ENCODE results near the gene KDM4F. TPM values are rescaled to one million over a fixed set of nuclear protein-coding genes. Genes with fewer than 3 reads are reported as not detected.

The KDM4F gene
- total RNA-seq, 1 donor from 2014 or later, result not detected

- TF ChIP-seq CTCF (IDR thresholded peaks at IDR 0.05; ENCODE audit: borderline replicate concordance), result no peak
- no peaks in the 10 kb centered on the region for H3K36me3 ChIP-seq
- intact Hi-C loops (cut with micrococcal nuclease), result no loop called here
- DNase-seq, result no peak
- no peak overlapping the region for H3K4me3 ChIP-seq
- no peak overlapping the region for H3K27ac ChIP-seq (replicated peaks)
- H3K4me1 ChIP-seq, result no peaks in the 10 kb centered on the region
- peaks cover 58% of the 10 kb centered on the region for H3K27me3 ChIP-seq (ENCODE audit: low read depth)
- no peaks in the 10 kb centered on the region for H3K9me3 ChIP-seq (replicated peaks)
Observed at GRCh38 chr11:95054356-95054755, 5.1 kb downstream of the KDM4F start.

DNA sequence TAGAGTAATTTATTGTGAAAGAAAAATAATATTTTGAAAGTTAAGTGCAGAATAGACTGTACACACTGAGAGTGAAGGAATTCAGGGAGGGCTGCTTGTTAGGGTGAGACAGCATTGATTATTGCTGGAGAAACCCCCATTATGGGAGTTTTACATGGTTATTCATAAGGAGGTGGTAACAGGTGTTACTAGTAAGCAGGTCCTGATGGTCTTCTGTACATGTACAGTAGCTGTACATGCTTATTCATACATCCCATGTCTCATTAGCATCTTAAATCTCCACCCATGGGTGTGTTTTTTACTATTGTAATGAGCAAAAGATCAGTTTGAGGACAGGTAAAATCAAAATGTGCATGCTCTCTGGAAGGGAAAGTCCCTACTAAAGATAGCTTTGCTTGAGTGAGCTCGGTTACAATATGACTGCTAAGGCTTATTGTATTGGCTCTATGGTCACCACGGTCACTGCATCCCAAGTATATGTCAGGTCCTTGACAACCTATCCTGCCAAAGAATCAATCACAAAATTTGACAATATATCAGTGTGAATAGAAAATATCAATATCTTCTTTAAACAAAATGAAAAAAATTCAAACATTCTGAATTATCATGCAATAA lies 6.2 kb downstream of the KDM4F start:
- DNase-seq, result no peak

GRCh38 chr11:95057959-95058358 lies 8.7 kb downstream of the KDM4F start:
- TF ChIP-seq CTCF (IDR thresholded peaks at IDR 0.05; ENCODE audit: borderline replicate concordance), result no peak
- no peaks in the 10 kb centered on the region for H3K9me3 ChIP-seq (replicated peaks)
- no peak for DNase-seq
- intact Hi-C loops (cut with micrococcal nuclease), result no loop called here
- no peaks in the 10 kb centered on the region for H3K36me3 ChIP-seq
- peaks cover 26% of the 10 kb centered on the region for H3K27me3 ChIP-seq (ENCODE audit: low read depth)
- no peaks in the 10 kb centered on the region for H3K4me1 ChIP-seq
- H3K27ac ChIP-seq (replicated peaks), result no peak overlapping the region
- no peak overlapping the region for H3K4me3 ChIP-seq

More for the DNA sequence above, 6.2 kb downstream of the KDM4F start:
- H3K4me3 ChIP-seq, result no peak overlapping the region
- no peaks in the 10 kb centered on the region for H3K4me1 ChIP-seq
- intact Hi-C loops (cut with micrococcal nuclease), result no loop called here
- no peaks in the 10 kb centered on the region for H3K36me3 ChIP-seq
- TF ChIP-seq CTCF (IDR thresholded peaks at IDR 0.05; ENCODE audit: borderline replicate concordance), result no peak
- H3K27ac ChIP-seq (replicated peaks), result no peak overlapping the region
- H3K27me3 ChIP-seq (ENCODE audit: low read depth), result peaks cover 52% of the 10 kb centered on the region
- no peaks in the 10 kb centered on the region for H3K9me3 ChIP-seq (replicated peaks)

DNA sequence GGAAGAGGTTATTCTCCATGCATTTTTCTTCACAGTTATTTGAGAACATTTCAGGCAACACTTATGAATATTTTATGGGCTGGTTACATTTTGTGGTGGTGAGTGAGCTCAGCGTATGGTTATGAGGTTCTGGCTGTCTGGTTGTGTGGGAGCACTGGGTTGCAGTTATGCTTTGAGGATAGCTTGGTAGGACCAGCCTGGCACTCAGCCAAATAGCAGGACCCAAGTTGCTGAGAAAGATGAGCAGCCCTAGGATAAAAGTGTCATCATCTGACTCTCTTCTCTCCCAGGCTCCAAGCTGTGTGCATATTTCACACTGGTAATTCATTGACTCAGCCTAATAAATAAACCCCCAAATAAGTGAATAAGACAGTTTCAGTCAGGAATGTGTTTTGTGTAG lies 9.4 kb downstream of the KDM4F start:
- Histone ChIP-seq H3K9me3 (replicated peaks) (no peaks in the 10 kb centered on the region), H3K27ac (replicated peaks) (no peak overlapping the region), H3K4me1 (no peaks in the 10 kb centered on the region), H3K4me3 (no peak overlapping the region), H3K36me3 (no peaks in the 10 kb centered on the region), H3K27me3 (ENCODE audit: low read depth) (peaks cover 21% of the 10 kb centered on the region)
- intact Hi-C loops (cut with micrococcal nuclease), result no loop called here
- DNase-seq, result no peak
- no peak for TF ChIP-seq CTCF (IDR thresholded peaks at IDR 0.05; ENCODE audit: borderline replicate concordance)

DNA sequence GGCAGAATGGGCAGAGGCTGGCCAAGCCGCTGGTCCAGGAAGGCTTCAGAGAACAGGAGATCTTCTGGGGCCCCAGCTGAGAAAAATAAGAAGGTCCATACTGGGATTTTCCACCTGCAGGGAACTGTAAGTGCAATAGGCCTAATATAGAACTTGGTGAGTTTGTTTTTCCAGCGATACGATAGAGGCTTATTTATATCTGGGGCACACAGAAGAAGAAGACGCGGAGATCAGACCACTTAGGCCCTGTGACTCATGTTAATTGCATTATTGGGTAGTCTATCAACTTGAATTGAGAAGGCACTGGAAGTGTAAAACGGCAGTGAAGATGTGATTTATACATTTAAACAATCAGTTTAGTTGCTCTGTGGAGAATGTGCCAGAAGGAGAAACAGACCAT lies 9.8 kb downstream of the KDM4F start:
- Histone ChIP-seq H3K27me3 (ENCODE audit: low read depth) (peaks cover 16% of the 10 kb centered on the region), H3K4me3 (no peak overlapping the region), H3K9me3 (replicated peaks) (no peaks in the 10 kb centered on the region), H3K27ac (replicated peaks) (no peak overlapping the region), H3K36me3 (no peaks in the 10 kb centered on the region), H3K4me1 (no peaks in the 10 kb centered on the region)
- no peak for DNase-seq
- intact Hi-C loops (cut with micrococcal nuclease), result no loop called here
- no peak for TF ChIP-seq CTCF (IDR thresholded peaks at IDR 0.05; ENCODE audit: borderline replicate concordance)

Data from left ventricle myocardium inferior (tissue), 1 donor.